ENCODE measurements around the gene COMMD1. TPM values are rescaled to one million over a fixed set of nuclear protein-coding genes. Genes with fewer than 3 reads are reported as not detected.

COMMD1 gene
- total RNA-seq, 1 experiment from 2014 or later, result 24.7 TPM

DNA sequence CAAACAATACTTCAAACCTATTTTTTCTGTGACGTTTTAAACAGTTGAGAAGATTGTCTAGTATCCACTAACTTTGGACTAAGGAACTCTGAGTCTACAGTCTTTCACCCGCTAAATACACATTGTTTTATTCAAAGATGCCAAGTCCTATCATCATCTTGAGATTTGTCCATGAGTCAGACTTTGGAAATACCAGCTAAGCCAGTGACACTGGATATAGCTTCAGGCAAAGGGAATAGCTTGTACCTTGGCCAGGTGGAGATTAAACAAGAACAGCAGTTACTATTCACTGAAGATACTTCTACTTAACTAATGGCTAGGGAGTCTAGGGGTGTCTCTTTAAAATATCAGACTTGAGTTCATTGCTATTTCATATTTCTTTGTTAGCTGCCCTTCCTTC lies 137.5 kb downstream of the COMMD1 start:
- TF ChIP-seq, protein P1, sequence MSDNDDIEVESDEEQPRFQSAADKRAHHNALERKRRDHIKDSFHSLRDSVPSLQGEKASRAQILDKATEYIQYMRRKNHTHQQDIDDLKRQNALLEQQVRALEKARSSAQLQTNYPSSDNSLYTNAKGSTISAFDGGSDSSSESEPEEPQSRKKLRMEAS (CRISPR knock-in tag; IDR thresholded peaks at IDR 0.05), result no peak
- TF ChIP-seq USF1 (CRISPR knock-in tag; IDR thresholded peaks at IDR 0.05) (no peak), FOXK1 (CRISPR knock-in tag; IDR thresholded peaks at IDR 0.05) (no peak), MXD4 (CRISPR knock-in tag; IDR thresholded peaks at IDR 0.05; ENCODE audit: borderline replicate concordance) (no peak), ZNF396 (CRISPR knock-in tag; IDR thresholded peaks at IDR 0.05; ENCODE audit: borderline replicate concordance) (no peak), ZNF121 (CRISPR knock-in tag; IDR thresholded peaks at IDR 0.05) (no peak), ZBTB21 (CRISPR knock-in tag; IDR thresholded peaks at IDR 0.05; ENCODE audit: borderline replicate concordance) (no peak), ZNF219 (CRISPR knock-in tag; IDR thresholded peaks at IDR 0.05; ENCODE audit: borderline replicate concordance) (no peak), ZNF317 (CRISPR knock-in tag; IDR thresholded peaks at IDR 0.05; ENCODE audit: borderline replicate concordance, low read depth) (no peak), IRF1 (CRISPR knock-in tag; IDR thresholded peaks at IDR 0.05) (no peak), IRF2 (CRISPR knock-in tag; IDR thresholded peaks at IDR 0.05; ENCODE audit: borderline replicate concordance, low read depth) (no peak), CREB1 (CRISPR knock-in tag; IDR thresholded peaks at IDR 0.05) (no peak)
- TF ChIP-seq, protein P2, sequence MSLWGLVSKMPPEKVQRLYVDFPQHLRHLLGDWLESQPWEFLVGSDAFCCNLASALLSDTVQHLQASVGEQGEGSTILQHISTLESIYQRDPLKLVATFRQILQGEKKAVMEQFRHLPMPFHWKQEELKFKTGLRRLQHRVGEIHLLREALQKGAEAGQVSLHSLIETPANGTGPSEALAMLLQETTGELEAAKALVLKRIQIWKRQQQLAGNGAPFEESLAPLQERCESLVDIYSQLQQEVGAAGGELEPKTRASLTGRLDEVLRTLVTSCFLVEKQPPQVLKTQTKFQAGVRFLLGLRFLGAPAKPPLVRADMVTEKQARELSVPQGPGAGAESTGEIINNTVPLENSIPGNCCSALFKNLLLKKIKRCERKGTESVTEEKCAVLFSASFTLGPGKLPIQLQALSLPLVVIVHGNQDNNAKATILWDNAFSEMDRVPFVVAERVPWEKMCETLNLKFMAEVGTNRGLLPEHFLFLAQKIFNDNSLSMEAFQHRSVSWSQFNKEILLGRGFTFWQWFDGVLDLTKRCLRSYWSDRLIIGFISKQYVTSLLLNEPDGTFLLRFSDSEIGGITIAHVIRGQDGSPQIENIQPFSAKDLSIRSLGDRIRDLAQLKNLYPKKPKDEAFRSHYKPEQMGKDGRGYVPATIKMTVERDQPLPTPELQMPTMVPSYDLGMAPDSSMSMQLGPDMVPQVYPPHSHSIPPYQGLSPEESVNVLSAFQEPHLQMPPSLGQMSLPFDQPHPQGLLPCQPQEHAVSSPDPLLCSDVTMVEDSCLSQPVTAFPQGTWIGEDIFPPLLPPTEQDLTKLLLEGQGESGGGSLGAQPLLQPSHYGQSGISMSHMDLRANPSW (CRISPR knock-in tag; conservative IDR thresholded peaks at IDR 0.05; ENCODE audit: low read depth), result no peak
- ChIA-PET CTCF (no interaction called here), POLR2A (no interaction called here)
- ATAC-seq (no peak), DNase-seq (ENCODE audit: low spot score) (no peak)
- Mint-ChIP-seq H3K4me1 (peaks cover 8% of the 10 kb centered on the region), H3K27ac (no peak overlapping the region), H3K4me3 (no peak overlapping the region), H3K36me3 (peaks cover 40% of the 10 kb centered on the region), H3K9me3 (peaks cover 43% of the 10 kb centered on the region), H3K27me3 (ENCODE audit: low read depth) (peaks cover 6% of the 10 kb centered on the region; the same call in 1 of the 2 replicates)

GRCh38 chr2:62045017-62045543 lies 139.6 kb downstream of the COMMD1 start:
- Mint-ChIP-seq H3K27me3 (ENCODE audit: low read depth) (peaks cover 6% of the 10 kb centered on the region; the same call in 1 of the 2 replicates), H3K4me1 (peaks cover 21% of the 10 kb centered on the region), H3K36me3 (peaks cover 40% of the 10 kb centered on the region), H3K9me3 (peaks cover 43% of the 10 kb centered on the region), H3K4me3 (no peak overlapping the region), H3K27ac (no peak overlapping the region)
- no peak for DNase-seq (ENCODE audit: low spot score)
- POLR2A ChIA-PET, result interaction anchor here (0.6 kb wide), 1 partner anchor 136 kb away, joined by 3 read pairs; no protein-coding TSS in a partner anchor
- ATAC-seq, result no peak
- CTCF ChIA-PET, result no interaction called here
- TF ChIP-seq ZNF138 (CRISPR knock-in tag; conservative IDR thresholded peaks at IDR 0.05), result no peak
- no peak for TF ChIP-seq ZNF396 (CRISPR knock-in tag; IDR thresholded peaks at IDR 0.05; ENCODE audit: borderline replicate concordance)
- no peak for TF ChIP-seq ZNF121 (CRISPR knock-in tag; IDR thresholded peaks at IDR 0.05)
- TF ChIP-seq, protein P3, sequence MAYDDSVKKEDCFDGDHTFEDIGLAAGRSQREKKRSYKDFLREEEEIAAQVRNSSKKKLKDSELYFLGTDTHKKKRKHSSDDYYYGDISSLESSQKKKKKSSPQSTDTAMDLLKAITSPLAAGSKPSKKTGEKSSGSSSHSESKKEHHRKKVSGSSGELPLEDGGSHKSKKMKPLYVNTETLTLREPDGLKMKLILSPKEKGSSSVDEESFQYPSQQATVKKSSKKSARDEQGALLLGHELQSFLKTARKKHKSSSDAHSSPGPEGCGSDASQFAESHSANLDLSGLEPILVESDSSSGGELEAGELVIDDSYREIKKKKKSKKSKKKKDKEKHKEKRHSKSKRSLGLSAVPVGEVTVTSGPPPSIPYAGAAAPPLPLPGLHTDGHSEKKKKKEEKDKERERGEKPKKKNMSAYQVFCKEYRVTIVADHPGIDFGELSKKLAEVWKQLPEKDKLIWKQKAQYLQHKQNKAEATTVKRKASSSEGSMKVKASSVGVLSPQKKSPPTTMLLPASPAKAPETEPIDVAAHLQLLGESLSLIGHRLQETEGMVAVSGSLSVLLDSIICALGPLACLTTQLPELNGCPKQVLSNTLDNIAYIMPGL (CRISPR knock-in tag; IDR thresholded peaks at IDR 0.05), result no peak
- TF ChIP-seq, protein P4, sequence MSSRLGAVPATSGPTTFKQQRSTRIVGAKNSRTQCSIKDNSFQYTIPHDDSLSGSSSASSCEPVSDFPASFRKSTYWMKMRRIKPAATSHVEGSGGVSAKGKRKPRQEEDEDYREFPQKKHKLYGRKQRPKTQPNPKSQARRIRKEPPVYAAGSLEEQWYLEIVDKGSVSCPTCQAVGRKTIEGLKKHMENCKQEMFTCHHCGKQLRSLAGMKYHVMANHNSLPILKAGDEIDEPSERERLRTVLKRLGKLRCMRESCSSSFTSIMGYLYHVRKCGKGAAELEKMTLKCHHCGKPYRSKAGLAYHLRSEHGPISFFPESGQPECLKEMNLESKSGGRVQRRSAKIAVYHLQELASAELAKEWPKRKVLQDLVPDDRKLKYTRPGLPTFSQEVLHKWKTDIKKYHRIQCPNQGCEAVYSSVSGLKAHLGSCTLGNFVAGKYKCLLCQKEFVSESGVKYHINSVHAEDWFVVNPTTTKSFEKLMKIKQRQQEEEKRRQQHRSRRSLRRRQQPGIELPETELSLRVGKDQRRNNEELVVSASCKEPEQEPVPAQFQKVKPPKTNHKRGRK (CRISPR knock-in tag; IDR thresholded peaks at IDR 0.05; ENCODE audit: borderline replicate concordance), result no peak
- no peak for TF ChIP-seq USF1 (CRISPR knock-in tag; IDR thresholded peaks at IDR 0.05)
- TF ChIP-seq CREM (CRISPR knock-in tag; IDR thresholded peaks at IDR 0.05), result no peak
- TF ChIP-seq, protein P5, sequence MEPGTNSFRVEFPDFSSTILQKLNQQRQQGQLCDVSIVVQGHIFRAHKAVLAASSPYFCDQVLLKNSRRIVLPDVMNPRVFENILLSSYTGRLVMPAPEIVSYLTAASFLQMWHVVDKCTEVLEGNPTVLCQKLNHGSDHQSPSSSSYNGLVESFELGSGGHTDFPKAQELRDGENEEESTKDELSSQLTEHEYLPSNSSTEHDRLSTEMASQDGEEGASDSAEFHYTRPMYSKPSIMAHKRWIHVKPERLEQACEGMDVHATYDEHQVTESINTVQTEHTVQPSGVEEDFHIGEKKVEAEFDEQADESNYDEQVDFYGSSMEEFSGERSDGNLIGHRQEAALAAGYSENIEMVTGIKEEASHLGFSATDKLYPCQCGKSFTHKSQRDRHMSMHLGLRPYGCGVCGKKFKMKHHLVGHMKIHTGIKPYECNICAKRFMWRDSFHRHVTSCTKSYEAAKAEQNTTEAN (CRISPR knock-in tag; IDR thresholded peaks at IDR 0.05), result no peak
- TF ChIP-seq HMGA2 (CRISPR knock-in tag; IDR thresholded peaks at IDR 0.05), result no peak
- TF ChIP-seq ZNF317 (CRISPR knock-in tag; IDR thresholded peaks at IDR 0.05; ENCODE audit: borderline replicate concordance, low read depth), result no peak
- TF ChIP-seq KAT7 (CRISPR knock-in tag; IDR thresholded peaks at IDR 0.05; ENCODE audit: borderline replicate concordance), result no peak
- TF ChIP-seq, protein P6, sequence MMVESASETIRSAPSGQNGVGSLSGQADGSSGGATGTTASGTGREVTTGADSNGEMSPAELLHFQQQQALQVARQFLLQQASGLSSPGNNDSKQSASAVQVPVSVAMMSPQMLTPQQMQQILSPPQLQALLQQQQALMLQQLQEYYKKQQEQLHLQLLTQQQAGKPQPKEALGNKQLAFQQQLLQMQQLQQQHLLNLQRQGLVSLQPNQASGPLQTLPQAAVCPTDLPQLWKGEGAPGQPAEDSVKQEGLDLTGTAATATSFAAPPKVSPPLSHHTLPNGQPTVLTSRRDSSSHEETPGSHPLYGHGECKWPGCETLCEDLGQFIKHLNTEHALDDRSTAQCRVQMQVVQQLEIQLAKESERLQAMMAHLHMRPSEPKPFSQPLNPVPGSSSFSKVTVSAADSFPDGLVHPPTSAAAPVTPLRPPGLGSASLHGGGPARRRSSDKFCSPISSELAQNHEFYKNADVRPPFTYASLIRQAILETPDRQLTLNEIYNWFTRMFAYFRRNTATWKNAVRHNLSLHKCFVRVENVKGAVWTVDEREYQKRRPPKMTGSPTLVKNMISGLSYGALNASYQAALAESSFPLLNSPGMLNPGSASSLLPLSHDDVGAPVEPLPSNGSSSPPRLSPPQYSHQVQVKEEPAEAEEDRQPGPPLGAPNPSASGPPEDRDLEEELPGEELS (CRISPR knock-in tag; IDR thresholded peaks at IDR 0.05), result no peak
- TF ChIP-seq, protein P1 (CRISPR knock-in tag; IDR thresholded peaks at IDR 0.05), result no peak

Data from WTC11 (cell line).